ENCODE measurements around the gene RAB11FIP5. TPM values are rescaled to one million over a fixed set of nuclear protein-coding genes. Genes with fewer than 3 reads are reported as not detected.
A peak's percentile ranks its signal among the peaks of the same experiment; 100 is the strongest.

The RAB11FIP5 gene
- total and polyA plus RNA-seq, 2 experiments from 2014 or later = 4.4 to 16.6 TPM

- H3K79me2 ChIP-seq (replicated peaks; ENCODE audit: insufficient read depth) = peaks cover 27% of the 10 kb centered on the region
Measured at GRCh38 chr2:73111073-73112025, 1.4 kb downstream of the RAB11FIP5 start.

GRCh38 chr2:73110168-73111072 is 2.3 kb downstream of the RAB11FIP5 start:
- no peak overlapping the region for H2AFZ ChIP-seq
- H4K20me1 ChIP-seq (replicated peaks; ENCODE audit: insufficient read depth) = peaks cover 20% of the 10 kb centered on the region
- peaks cover 27% of the 10 kb centered on the region for H3K79me2 ChIP-seq (replicated peaks; ENCODE audit: insufficient read depth)
- TF ChIP-seq ETS1 (IDR thresholded peaks at IDR 0.05) (no peak), EZH2 (IDR thresholded peaks at IDR 0.05; ENCODE audit: low read depth, unreplicated experiment) (no peak), ZNF114 (CRISPR knock-in tag; IDR thresholded peaks at IDR 0.05) (no peak), ZNF331 (CRISPR knock-in tag; IDR thresholded peaks at IDR 0.05; ENCODE audit: low read depth) (no peak), POLR2AphosphoS5 (IDR thresholded peaks at IDR 0.05; ENCODE audit: low read depth) (no peak), STAT1 (IDR thresholded peaks at IDR 0.05; ENCODE audit: unreplicated experiment) (no peak), CREB1 (CRISPR knock-in tag; IDR thresholded peaks at IDR 0.05; ENCODE audit: low read depth) (no peak), REST (IDR thresholded peaks at IDR 0.05; ENCODE audit: unreplicated experiment) (no peak)

More at GRCh38 chr2:73111073-73112025, 1.4 kb downstream of the RAB11FIP5 start:
- peaks cover 26% of the 10 kb centered on the region for H3K27me3 Mint-ChIP-seq (ENCODE audit: insufficient read depth, low read depth, poor library complexity)
- Histone ChIP-seq H3K36me3 (ENCODE audit: insufficient read depth) (no peaks in the 10 kb centered on the region; the same call in 1 of the 2 replicates), H3K4me2 (peak overlapping the region; percentile 96), H4K20me1 (replicated peaks; ENCODE audit: insufficient read depth) (peaks cover 20% of the 10 kb centered on the region), H3K27me3 (ENCODE audit: insufficient read depth) (peaks cover 31% of the 10 kb centered on the region), H3K4me1 (ENCODE audit: insufficient read depth) (peaks cover 23% of the 10 kb centered on the region), H3F3A (replicated peaks; ENCODE audit: low read depth) (peaks cover 12% of the 10 kb centered on the region), H3K4me3 (peak overlapping the region; percentile 82), H3K27ac (ENCODE audit: low read depth) (no peak overlapping the region), H2AFZ (peak overlapping the region; percentile 90), H3K9me2 (ENCODE audit: insufficient read depth) (no peaks in the 10 kb centered on the region)
- H3K4me1 Mint-ChIP-seq = peaks cover 32% of the 10 kb centered on the region
- ATAC-seq (peak; percentile 53), DNase-seq (ENCODE audit: low spot score) (peak; percentile 81)
- H3K27ac Mint-ChIP-seq = peak overlapping the region; percentile 7; the same call in 1 of the 2 replicates
- H3K4me3 Mint-ChIP-seq = peak overlapping the region; percentile 92
- H3K36me3 Mint-ChIP-seq (ENCODE audit: low read depth) = peaks cover 15% of the 10 kb centered on the region
- peaks cover 8% of the 10 kb centered on the region; the same call in 1 of the 3 replicates for H3K9me3 Mint-ChIP-seq
- TF ChIP-seq CREB1 (CRISPR knock-in tag; IDR thresholded peaks at IDR 0.05; ENCODE audit: low read depth) (0 out of 2 replicates have a peak, but pooled peaks have one; percentile 11), ETS1 (IDR thresholded peaks at IDR 0.05) (no peak)

More at GRCh38 chr2:73110168-73111072, 2.3 kb downstream of the RAB11FIP5 start:
- Histone ChIP-seq H3K4me1 (ENCODE audit: insufficient read depth) (peaks cover 23% of the 10 kb centered on the region), H3F3A (replicated peaks; ENCODE audit: low read depth) (peaks cover 12% of the 10 kb centered on the region), H3K27ac (ENCODE audit: low read depth) (no peak overlapping the region), H3K36me3 (ENCODE audit: insufficient read depth) (no peaks in the 10 kb centered on the region; the same call in 1 of the 2 replicates), H3K9me2 (ENCODE audit: insufficient read depth) (no peaks in the 10 kb centered on the region), H3K4me2 (peak overlapping the region; percentile 96), H3K27me3 (ENCODE audit: insufficient read depth) (peaks cover 31% of the 10 kb centered on the region), H3K4me3 (peak overlapping the region; percentile 82; the same call in 1 of the 2 replicates)
- H3K4me1 Mint-ChIP-seq = peaks cover 32% of the 10 kb centered on the region
- peaks cover 15% of the 10 kb centered on the region for H3K36me3 Mint-ChIP-seq (ENCODE audit: low read depth)
- peaks cover 22% of the 10 kb centered on the region for H3K27me3 Mint-ChIP-seq (ENCODE audit: insufficient read depth, low read depth, poor library complexity)
- H3K4me3 Mint-ChIP-seq = peak overlapping the region; percentile 92
- DNase-seq (ENCODE audit: low spot score) (no peak), ATAC-seq (no peak)
- 0 out of 2 replicates have a peak overlapping the region, but pooled peaks have one; percentile 7 for H3K27ac Mint-ChIP-seq
- H3K9me3 Mint-ChIP-seq = peaks cover 8% of the 10 kb centered on the region; the same call in 1 of the 3 replicates
